OCI-LY1 (cell line): ENCODE measurements around the gene SGCD.

Source experiments
- EZH2 ChIP-seq: fragments of 200-600 bp; sonication (generic), shearing (Covaris generic); IDR thresholded peaks from 2 replicates; pipeline ENCODE4 v1.8.0; 2017; ENCODE audit warnings: borderline replicate concordance, mixed run types, mild to moderate bottlenecking, antibody characterized with exemption, low read length, moderate library complexity, mixed read lengths
- TF ChIP-seq, protein P1 (sequence below): fragments of 200-600 bp; sonication (generic), shearing (Covaris generic); IDR thresholded peaks from 2 replicates; pipeline ENCODE4 v1.5.1; 2017; ENCODE audit warnings: mild to moderate bottlenecking, antibody characterized with exemption, low read length, moderate library complexity, mixed read lengths

DNA sequence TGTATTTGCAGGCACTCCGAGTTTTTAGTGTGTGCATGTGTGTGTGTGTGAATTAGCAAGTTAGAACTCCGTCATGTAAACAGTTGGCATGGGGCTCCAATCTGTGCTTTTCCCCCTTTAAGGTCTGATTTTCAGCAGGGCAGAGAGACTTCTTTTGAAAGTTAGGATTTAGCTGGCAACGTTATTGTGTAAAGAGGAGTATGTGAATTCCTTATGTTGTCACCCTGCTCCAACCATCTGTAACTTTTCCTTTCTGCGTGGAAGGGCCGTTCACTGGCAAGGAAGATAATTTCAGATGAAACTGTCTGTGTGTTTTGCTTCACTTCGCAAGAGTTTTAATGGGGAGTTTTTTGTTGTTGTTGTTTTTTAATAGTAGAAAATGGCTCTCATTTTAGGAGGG lies 332 bp downstream of the SGCD start:
- TF ChIP-seq, protein P1, sequence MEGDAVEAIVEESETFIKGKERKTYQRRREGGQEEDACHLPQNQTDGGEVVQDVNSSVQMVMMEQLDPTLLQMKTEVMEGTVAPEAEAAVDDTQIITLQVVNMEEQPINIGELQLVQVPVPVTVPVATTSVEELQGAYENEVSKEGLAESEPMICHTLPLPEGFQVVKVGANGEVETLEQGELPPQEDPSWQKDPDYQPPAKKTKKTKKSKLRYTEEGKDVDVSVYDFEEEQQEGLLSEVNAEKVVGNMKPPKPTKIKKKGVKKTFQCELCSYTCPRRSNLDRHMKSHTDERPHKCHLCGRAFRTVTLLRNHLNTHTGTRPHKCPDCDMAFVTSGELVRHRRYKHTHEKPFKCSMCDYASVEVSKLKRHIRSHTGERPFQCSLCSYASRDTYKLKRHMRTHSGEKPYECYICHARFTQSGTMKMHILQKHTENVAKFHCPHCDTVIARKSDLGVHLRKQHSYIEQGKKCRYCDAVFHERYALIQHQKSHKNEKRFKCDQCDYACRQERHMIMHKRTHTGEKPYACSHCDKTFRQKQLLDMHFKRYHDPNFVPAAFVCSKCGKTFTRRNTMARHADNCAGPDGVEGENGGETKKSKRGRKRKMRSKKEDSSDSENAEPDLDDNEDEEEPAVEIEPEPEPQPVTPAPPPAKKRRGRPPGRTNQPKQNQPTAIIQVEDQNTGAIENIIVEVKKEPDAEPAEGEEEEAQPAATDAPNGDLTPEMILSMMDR: no peak
- TF ChIP-seq EZH2: no peak
